DMS 273 treated with DMSO at 0.1 percent for 48 hours (cell line): Measurements from ENCODE around the gene RSRC1.
A peak's percentile ranks its signal among the peaks of the same experiment; 100 is the strongest.
"Not testable (repeated sequence)": the region's sequence is repeated elsewhere in the genome, so short reads cannot be mapped to it uniquely, and the experiment has no call there.

Source experiments
- DNase-seq: peaks from one replicate; lab custom pipeline; 2025; lab: John Stamatoyannopoulos, UW

Gene RSRC1

GRCh38 chr3:158101335-158102241, 8.3 kb upstream of the RSRC1 start:
- no peak for DNase-seq

GRCh38 chr3:158102242-158103080, 7.4 kb upstream of the RSRC1 start:
- DNase-seq = peak; percentile 17

GRCh38 chr3:158103081-158103886, 6.6 kb upstream of the RSRC1 start:
- DNase-seq = no peak

- DNase-seq = no peak
Measured at GRCh38 chr3:158103887-158104327, 6.0 kb upstream of the RSRC1 start.

- no peak for DNase-seq
Measured at GRCh38 chr3:158104431-158104921, 5.4 kb upstream of the RSRC1 start.

- no peak for DNase-seq
Measured at GRCh38 chr3:158105119-158105709, 4.7 kb upstream of the RSRC1 start.

- DNase-seq = no peak
Measured at GRCh38 chr3:158105710-158106253, 4.1 kb upstream of the RSRC1 start.

GRCh38 chr3:158106766-158107471, 3.0 kb upstream of the RSRC1 start:
- peak; percentile 30 for DNase-seq

- no peak for DNase-seq
Measured at GRCh38 chr3:158107605-158108444, 2.1 kb upstream of the RSRC1 start.

- peak; percentile 24 for DNase-seq
Measured at GRCh38 chr3:158108445-158108985, 1.4 kb upstream of the RSRC1 start.

GRCh38 chr3:158109295-158109803, 540 bp upstream of the RSRC1 start:
- DNase-seq = peak; percentile 64

- DNase-seq = peak; percentile 98
Measured at GRCh38 chr3:158110658-158111018, 749 bp downstream of the RSRC1 start.

- DNase-seq = no peak
Measured at GRCh38 chr3:158111861-158112260, 2.0 kb downstream of the RSRC1 start.

- not testable (repeated sequence) for DNase-seq
Measured at GRCh38 chr3:158113595-158113994, 3.7 kb downstream of the RSRC1 start.

GRCh38 chr3:158120330-158120729, 10.4 kb downstream of the RSRC1 start:
- DNase-seq = no peak

- no peak for DNase-seq
Measured at GRCh38 chr3:158121295-158121694, 11.4 kb downstream of the RSRC1 start.

- not testable (repeated sequence) for DNase-seq
Measured at GRCh38 chr3:158122721-158123120, 12.8 kb downstream of the RSRC1 start.

- DNase-seq = no peak
Measured at GRCh38 chr3:158127250-158128219, 17.6 kb downstream of the RSRC1 start.
